GM21447 (cell line): ENCODE data around the gene GTPBP2.
A peak's percentile ranks its signal among the peaks of the same experiment; 100 is the strongest.
"Not testable (repeated sequence)": the region's sequence is repeated elsewhere in the genome, so short reads cannot be mapped to it uniquely, and the experiment has no call there.

ENCODE experiments used
- ATAC-seq: cut with Tn5 transposase; IDR thresholded peaks from one replicate; pipeline ENCODE4 v1.9.1; 2021; ENCODE audit not compliant: unreplicated experiment

The GTPBP2 gene

GRCh38 chr6:43662948-43663347 is 33.9 kb upstream of the GTPBP2 start:
- ATAC-seq: not testable (repeated sequence)

GRCh38 chr6:43658161-43658560 is 29.1 kb upstream of the GTPBP2 start:
- no peak for ATAC-seq

- no peak for ATAC-seq
Measured at GRCh38 chr6:43657221-43657802, 28.2 kb upstream of the GTPBP2 start.

- ATAC-seq: not testable (repeated sequence)
Measured at GRCh38 chr6:43652822-43653221, 23.8 kb upstream of the GTPBP2 start.

GRCh38 chr6:43648248-43648647 is 19.2 kb upstream of the GTPBP2 start:
- ATAC-seq: no peak

- no peak for ATAC-seq
Measured at GRCh38 chr6:43647613-43648012, 18.5 kb upstream of the GTPBP2 start.

- ATAC-seq: no peak
Measured at GRCh38 chr6:43645613-43645964, 16.5 kb upstream of the GTPBP2 start.

- ATAC-seq: peak; percentile 70
Measured at GRCh38 chr6:43644940-43645612, 16.0 kb upstream of the GTPBP2 start, which contains the start of gene RSPH9. Gene RSPH9 (plus strand): TSS chr6:43645036. CDS start chr6:43645099, 63 bp downstream.

- ATAC-seq: no peak
Measured at GRCh38 chr6:43639984-43640800, 11.1 kb upstream of the GTPBP2 start.

- no peak for ATAC-seq
Measured at GRCh38 chr6:43636308-43636659, 7.2 kb upstream of the GTPBP2 start.

GRCh38 chr6:43635387-43636307 is 6.6 kb upstream of the GTPBP2 start, which contains the start of gene MAD2L1BP:
Gene MAD2L1BP (plus strand): TSS chr6:43635840. CDS start chr6:43635876, 36 bp downstream.
- ATAC-seq: peak; percentile 89

- ATAC-seq: no peak
Measured at GRCh38 chr6:43634702-43635303, 5.7 kb upstream of the GTPBP2 start.

GRCh38 chr6:43633002-43633401 is 3.9 kb upstream of the GTPBP2 start:
- ATAC-seq: not testable (repeated sequence)

GRCh38 chr6:43630980-43631619 is 2.0 kb upstream of the GTPBP2 start:
- no peak for ATAC-seq

- ATAC-seq: peak; percentile 66
Measured at GRCh38 chr6:43629505-43630300, 639 bp upstream of the GTPBP2 start.

GRCh38 chr6:43628393-43629103 is 516 bp downstream of the GTPBP2 start:
- ATAC-seq: no peak

GRCh38 chr6:43627008-43627825 is 1.8 kb downstream of the GTPBP2 start:
- ATAC-seq: no peak
